HG02884 (cell line): ENCODE data around the gene MAPK14.

Experiments used
- ATAC-seq: cut with Tn5 transposase; IDR thresholded peaks from one replicate; pipeline ENCODE4 v1.9.1; 2021; ENCODE audit warnings: mild to moderate bottlenecking, moderate library complexity; ENCODE audit not compliant: unreplicated experiment

The MAPK14 gene

GRCh38 chr6:36098920-36099647 is 71.5 kb downstream of the MAPK14 start:
- no peak for ATAC-seq

- no peak for ATAC-seq
Observed at GRCh38 chr6:36099869-36100483, 72.4 kb downstream of the MAPK14 start.

GRCh38 chr6:36101691-36102090 is 74.1 kb downstream of the MAPK14 start:
- ATAC-seq: no peak

GRCh38 chr6:36102853-36103252 is 75.2 kb downstream of the MAPK14 start:
- ATAC-seq: no peak

GRCh38 chr6:36104836-36105235 is 77.2 kb downstream of the MAPK14 start:
- no peak for ATAC-seq

- ATAC-seq: no peak
Observed at GRCh38 chr6:36109092-36109491, 81.5 kb downstream of the MAPK14 start.

- no peak for ATAC-seq
Observed at GRCh38 chr6:36110050-36110449, 82.4 kb downstream of the MAPK14 start.

- ATAC-seq: no peak
Observed at GRCh38 chr6:36110863-36111262, 83.3 kb downstream of the MAPK14 start.

GRCh38 chr6:36111526-36111925 is 83.9 kb downstream of the MAPK14 start:
- ATAC-seq: no peak

- no peak for ATAC-seq
Observed at GRCh38 chr6:36113049-36113448, 85.4 kb downstream of the MAPK14 start.

GRCh38 chr6:36113703-36114102 is 86.1 kb downstream of the MAPK14 start:
- ATAC-seq: no peak

- no peak for ATAC-seq
Observed at GRCh38 chr6:36114798-36115408, 87.3 kb downstream of the MAPK14 start.

- ATAC-seq: no peak
Observed at GRCh38 chr6:36115412-36115811, 87.8 kb downstream of the MAPK14 start.

GRCh38 chr6:36116066-36116864 is 88.7 kb downstream of the MAPK14 start:
- ATAC-seq: no peak

- no peak for ATAC-seq
Observed at GRCh38 chr6:36116943-36117342, 89.3 kb downstream of the MAPK14 start.

- ATAC-seq: no peak
Observed at GRCh38 chr6:36117658-36118549, 90.3 kb downstream of the MAPK14 start.

- no peak for ATAC-seq
Observed at GRCh38 chr6:36118550-36119107, 91.0 kb downstream of the MAPK14 start.

GRCh38 chr6:36119209-36119608 is 91.6 kb downstream of the MAPK14 start:
- ATAC-seq: no peak

- no peak for ATAC-seq
Observed at GRCh38 chr6:36120018-36120417, 92.4 kb downstream of the MAPK14 start.

GRCh38 chr6:36120539-36120938 is 92.9 kb downstream of the MAPK14 start:
- ATAC-seq: no peak
